ENCODE results near the gene LTK. TPM values are rescaled to one million over a fixed set of nuclear protein-coding genes. Genes with fewer than 3 reads are reported as not detected.

The LTK gene
- total RNA-seq, 2 experiments from 2014 or later: 9.7 to 9.9 TPM

GRCh38 chr15:41559239-41559782 is 45.7 kb upstream of the LTK start:
- H3K36me3 ChIP-seq (ENCODE audit: insufficient read depth, low read length): no peaks in the 10 kb centered on the region
- H3K27me3 ChIP-seq (ENCODE audit: control insufficient read depth in 1 of 2, insufficient read depth in 2 of 2, low read length in 2 of 2): peaks cover 6 to 8% of the 10 kb centered on the region in 2 experiments
- peaks cover 26% of the 10 kb centered on the region for H3K4me1 ChIP-seq (ENCODE audit: insufficient read depth, low read length)
- no peaks in the 10 kb centered on the region for H3K36me3 Mint-ChIP-seq (ENCODE audit: low read depth)
- H3K9me3 ChIP-seq (ENCODE audit: control insufficient read depth in 1 of 2, insufficient read depth in 1 of 2, low read length in 2 of 2): no peaks in the 10 kb centered on the region
- ChIA-PET CTCF (interaction anchor here (0.6 to 2.9 kb wide), 2 partner anchors 15 to 138 kb away, joined by 3 to 21 read pairs; partner anchors contain the start of gene RPAP1), POLR2A (interaction anchor here (0.6 to 2.2 kb wide), 3 partner anchors 15 to 105 kb away, joined by 3 to 22 read pairs (median 4); partner anchors contain the start of gene RPAP1)
- no peaks in the 10 kb centered on the region for H3K9me3 Mint-ChIP-seq
- TF ChIP-seq CTCF (IDR thresholded peaks at IDR 0.05): no peak
- H3K4me3 ChIP-seq (ENCODE audit: low read length): peak overlapping the region; percentile 36
- intact Hi-C loops (cut with DNase I, micrococcal nuclease): loop anchor here (2.0 to 10.0 kb wide), 8 partner anchors 15 to 415 kb away; partner anchors contain the start of genes EHD4 (in 1 of the 2), JMJD7 (in 1 of the 2), MAPKBP1 (in 1 of the 2) and RPAP1 (in 1 of the 2)
- DNase-seq (no peak), ATAC-seq (ENCODE audit: poor library complexity) (no peak)
- H3K4me1 Mint-ChIP-seq (ENCODE audit: low read depth): peaks cover 31% of the 10 kb centered on the region
- H3K27ac Mint-ChIP-seq: peak overlapping the region; percentile 37
- H3K4me3 Mint-ChIP-seq: peak overlapping the region; percentile 85
- no peak overlapping the region for H3K27ac ChIP-seq (ENCODE audit: low read depth in 1 of 2, low read length in 2 of 2)
- H3K27me3 Mint-ChIP-seq: peaks cover 25% of the 10 kb centered on the region

GRCh38 chr15:41558400-41559238 is 45.0 kb upstream of the LTK start, which contains the start of gene TYRO3:
Gene TYRO3, plus strand, starts transcription at chr15:41559212. Its CDS starts 46 bp downstream, at chr15:41559258.
- ATAC-seq (ENCODE audit: poor library complexity): peak; percentile 54
- H3K4me1 ChIP-seq (ENCODE audit: insufficient read depth, low read length): peaks cover 26% of the 10 kb centered on the region
- Mint-ChIP-seq H3K4me3 (peak within 1 kb of the TSS; percentile 90), H3K27ac (peak within 1 kb of the TSS; percentile 73), H3K36me3 (ENCODE audit: low read depth) (no peaks in the 10 kb centered on the region), H3K9me3 (no peaks in the 10 kb centered on the region), H3K27me3 (peaks cover 25% of the 10 kb centered on the region), H3K4me1 (ENCODE audit: low read depth) (peaks cover 31% of the 10 kb centered on the region)
- TF ChIP-seq CTCF (IDR thresholded peaks at IDR 0.05): no peak
- intact Hi-C loops (cut with DNase I, micrococcal nuclease): loop anchor here (2.0 to 10.0 kb wide), 8 partner anchors 14 to 416 kb away; partner anchors contain the start of genes EHD4 (in 1 of the 2), JMJD7 (in 1 of the 2), MAPKBP1 (in 1 of the 2) and RPAP1 (in 1 of the 2)
- ChIA-PET POLR2A (interaction anchor here (0.6 to 2.2 kb wide), 5 partner anchors 14 to 106 kb away, joined by 3 to 22 read pairs (median 4); partner anchors contain the start of genes MGA and RPAP1), CTCF (interaction anchor here (0.6 to 2.9 kb wide), 22 partner anchors 7 to 378 kb away, joined by 3 to 21 read pairs (median 4); partner anchors contain the start of genes CHP1, MAPKBP1 and RPAP1)
- H3K4me3 ChIP-seq (ENCODE audit: low read length): peak within 1 kb of the TSS; percentile 45
- peak within 1 kb of the TSS in 1 of 2 donors; percentile 0 for H3K27ac ChIP-seq (ENCODE audit: low read depth in 1 of 2, low read length in 2 of 2)
- H3K27me3 ChIP-seq (ENCODE audit: control insufficient read depth in 1 of 2, insufficient read depth in 2 of 2, low read length in 2 of 2): peaks cover 6 to 8% of the 10 kb centered on the region in 2 experiments
- no peaks in the 10 kb centered on the region for H3K36me3 ChIP-seq (ENCODE audit: insufficient read depth, low read length)
- H3K9me3 ChIP-seq (ENCODE audit: control insufficient read depth in 1 of 2, insufficient read depth in 1 of 2, low read length in 2 of 2): no peaks in the 10 kb centered on the region
- peak; percentile 48 to 87 (median 66) for DNase-seq

All from CD4-positive, alpha-beta T cell (primary cell).